ENCODE measurements around the gene GLUD1.

GRCh38 chr10:87093632-87094372, 841 bp downstream of the GLUD1 start:
- TF ChIP-seq POLR2AphosphoS5 (IDR thresholded peaks at IDR 0.05; ENCODE audit: low read depth, low read length) (no peak), CTCF (IDR thresholded peaks at IDR 0.05) (no peak)
